Measurements from ENCODE around the gene SUCLG1.

DNA sequence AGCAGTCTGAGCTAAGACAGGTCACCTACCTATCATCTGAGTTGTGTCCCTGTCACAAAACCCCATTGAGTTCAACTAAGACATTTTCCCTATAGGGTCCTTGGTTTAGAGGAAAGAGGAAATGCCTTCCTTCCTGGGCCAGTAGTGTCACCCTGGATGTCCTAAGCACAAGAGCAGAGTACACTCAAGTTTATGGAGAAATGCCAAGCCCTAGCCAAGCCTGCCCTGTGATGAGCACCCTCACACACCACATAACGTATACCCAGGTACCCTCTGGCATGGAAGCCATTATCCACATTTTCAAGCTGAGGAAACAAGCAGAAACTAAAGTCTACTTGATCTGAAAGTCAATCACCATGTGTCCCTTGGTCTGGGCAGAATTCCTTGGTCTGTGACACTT is 37.3 kb downstream of the SUCLG1 start:
- TF ChIP-seq POLR2A (IDR thresholded peaks at IDR 0.05; ENCODE audit: low read length) (no peak), GATA1 (IDR thresholded peaks at IDR 0.05; ENCODE audit: low read depth, low read length) (no peak)

All from erythroblast (primary cell).